H9 (cell line): Measurements from ENCODE around the gene NT5DC1. TPM values are rescaled to one million over a fixed set of nuclear protein-coding genes. Genes with fewer than 3 reads are reported as not detected.

Experiments used
- DNase-seq: peaks from one replicate; pipeline ENCODE4 v3.0.0-alpha.2; 2017
- H2AFZ ChIP-seq: one replicate; pipeline ENCODE4 v1.6.1; 2013; ENCODE audit warnings: mild to moderate bottlenecking, low read length, control low read depth, moderate library complexity
- H2AK5ac ChIP-seq: 2 replicates; pipeline ENCODE4 v1.6.1; 2013; ENCODE audit warnings: low read length, control low read depth, mixed read lengths; ENCODE audit not compliant: insufficient read length
- H2BK120ac ChIP-seq: one replicate; pipeline ENCODE4 v1.6.1; 2013; ENCODE audit warnings: low read depth, mild to moderate bottlenecking, low read length, control low read depth, inconsistent platforms; ENCODE audit not compliant: poor library complexity, severe bottlenecking
- H2BK12ac ChIP-seq: 2 replicates; pipeline ENCODE4 v1.6.1; 2013; ENCODE audit warnings: low read length, control low read depth, mixed read lengths, low read depth; ENCODE audit not compliant: insufficient read length
- H2BK15ac ChIP-seq: 2 replicates; pipeline ENCODE4 v1.6.1; 2013; ENCODE audit warnings: low read depth, low read length, control low read depth
- H2BK20ac ChIP-seq: one replicate; pipeline ENCODE4 v1.6.1; 2013; ENCODE audit warnings: low read depth, mild to moderate bottlenecking, low read length, control low read depth, inconsistent platforms; ENCODE audit not compliant: poor library complexity, severe bottlenecking
- H2BK5ac ChIP-seq: 2 replicates; pipeline ENCODE4 v1.6.1; 2013; ENCODE audit warnings: low read length, control low read depth, mixed read lengths; ENCODE audit not compliant: insufficient read length
- H3K14ac ChIP-seq: 2 replicates; pipeline ENCODE4 v1.6.1; 2013; ENCODE audit warnings: low read length, control low read depth; ENCODE audit not compliant: insufficient read depth
- H3K18ac ChIP-seq: 2 replicates; pipeline ENCODE4 v1.6.1; 2013; ENCODE audit warnings: low read depth, mild to moderate bottlenecking, mixed read lengths, low read length, control low read depth; ENCODE audit not compliant: insufficient read length
- H3K23ac ChIP-seq: 2 replicates; pipeline ENCODE4 v1.6.1; 2013; ENCODE audit warnings: low read length, control low read depth, mixed read lengths, low read depth; ENCODE audit not compliant: insufficient read length
- H3K23me2 ChIP-seq: 2 replicates; pipeline ENCODE4 v1.6.1; 2013; ENCODE audit warnings: low read depth, mild to moderate bottlenecking, mixed read lengths, low read length, control low read depth; ENCODE audit not compliant: insufficient read length, poor library complexity, severe bottlenecking
- H3K27ac ChIP-seq: 2 replicates; pipeline ENCODE4 v1.5.1; 2013; ENCODE audit warnings: low read length, control low read depth, mixed read lengths, low read depth; ENCODE audit not compliant: insufficient read length
- H3K27me3 ChIP-seq: 2 replicates; pipeline ENCODE4 v1.6.1; 2013; ENCODE audit warnings: low read length, control low read depth, inconsistent platforms; ENCODE audit not compliant: insufficient read depth
- H3K4ac ChIP-seq: 2 replicates; pipeline ENCODE4 v1.6.1; 2013; ENCODE audit warnings: low read depth, mild to moderate bottlenecking, control low read depth, inconsistent platforms, low read length, moderate library complexity
- H3K4me1 ChIP-seq: 2 replicates; pipeline ENCODE4 v1.6.1; 2013; ENCODE audit warnings: low read length, control low read depth, inconsistent platforms; ENCODE audit not compliant: insufficient read depth
- H3K4me2 ChIP-seq: 2 replicates; pipeline ENCODE4 v1.6.1; 2013; ENCODE audit warnings: low read length, control low read depth, mixed read lengths; ENCODE audit not compliant: insufficient read length, insufficient read depth
- H3K56ac ChIP-seq: 2 replicates; pipeline ENCODE4 v1.6.1; 2013; ENCODE audit warnings: low read depth, mild to moderate bottlenecking, mixed read lengths, low read length, control low read depth; ENCODE audit not compliant: insufficient read length
- H3K79me1 ChIP-seq: 2 replicates; pipeline ENCODE4 v1.6.1; 2013; ENCODE audit warnings: low read depth, mild to moderate bottlenecking, moderate library complexity, low read length, control low read depth, inconsistent platforms; ENCODE audit not compliant: insufficient read depth, poor library complexity, severe bottlenecking
- H3K79me2 ChIP-seq: 2 replicates; pipeline ENCODE4 v1.6.1; 2013; ENCODE audit warnings: low read length, control low read depth, inconsistent platforms; ENCODE audit not compliant: insufficient read depth
- H3K9ac ChIP-seq: 2 replicates; pipeline ENCODE4 v1.6.1; 2013; ENCODE audit warnings: low read length, control low read depth, mixed read lengths; ENCODE audit not compliant: insufficient read length; ENCODE audit errors: extremely low read depth
- H3K9me3 ChIP-seq: one replicate; pipeline ENCODE4 v1.6.1; 2013; ENCODE audit warnings: low read depth, low read length, inconsistent platforms; ENCODE audit not compliant: control insufficient read depth
- H3T11ph ChIP-seq: one replicate; pipeline ENCODE4 v1.6.1; 2013; ENCODE audit warnings: mild to moderate bottlenecking, low read length, control low read depth, inconsistent platforms
- H4K20me1 ChIP-seq: one replicate; pipeline ENCODE4 v1.6.1; 2013; ENCODE audit not compliant: control insufficient read depth, insufficient read length, insufficient read depth
- H4K5ac ChIP-seq: 2 replicates; pipeline ENCODE4 v1.6.1; 2013; ENCODE audit warnings: low read depth, mild to moderate bottlenecking, mixed read lengths, low read length, control low read depth; ENCODE audit not compliant: insufficient read length
- H4K8ac ChIP-seq: replicated peaks from 2 replicates; pipeline ENCODE4 v1.6.1; 2013; ENCODE audit warnings: low read length, control low read depth, mixed read lengths, low read depth; ENCODE audit not compliant: insufficient read length
- H4K91ac ChIP-seq: 2 replicates; pipeline ENCODE4 v1.6.1; 2013; ENCODE audit warnings: low read depth, mild to moderate bottlenecking, moderate library complexity, mixed read lengths, low read length, control low read depth; ENCODE audit not compliant: insufficient read length
- H3K27ac Mint-ChIP-seq, 3 experiments: 2 replicates in 2 of 3; 3 replicates in 1 of 3; pipeline ENCODE4 v1.8.0; 2020 to 2021; ENCODE audit warnings: mixed read lengths in 3 of 3, mild to moderate bottlenecking in 1 of 3, moderate library complexity in 1 of 3
- H3K27me3 Mint-ChIP-seq: 2 replicates; pipeline ENCODE4 v1.8.0; 2021; ENCODE audit warnings: low read depth, mild to moderate bottlenecking, moderate library complexity, mixed read lengths
- H3K36me3 Mint-ChIP-seq, 3 experiments: 2 replicates in 2 of 3; 3 replicates in 1 of 3; pipeline ENCODE4 v1.8.0; 2020 to 2021; ENCODE audit warnings: low read depth in 3 of 3, mixed read lengths in 3 of 3; ENCODE audit not compliant: insufficient read depth in 1 of 3
- H3K4me1 Mint-ChIP-seq, 2 experiments: 2 replicates each; pipeline ENCODE4 v1.8.0; 2020; ENCODE audit warnings: mixed read lengths in 2 of 2
- H3K4me3 Mint-ChIP-seq, 2 experiments: 2 replicates in 1 of 2; 3 replicates in 1 of 2; pipeline ENCODE4 v1.8.0; 2020 to 2021; ENCODE audit warnings: mild to moderate bottlenecking in 2 of 2, mixed read lengths in 2 of 2, moderate library complexity in 1 of 2
- H3K9me3 Mint-ChIP-seq, 2 experiments: 2 replicates in 1 of 2; 3 replicates in 1 of 2; pipeline ENCODE4 v1.8.0; 2020; ENCODE audit warnings: mild to moderate bottlenecking in 2 of 2, mixed read lengths in 2 of 2, moderate library complexity in 1 of 2
- CTCF ChIP-seq: fragments of 200-600 bp; sonication (generic); conservative IDR thresholded peaks from 3 replicates; pipeline ENCODE4 v1.8.0; 2021; ENCODE audit warnings: antibody characterized with exemption, mild to moderate bottlenecking
- WGBS: extraction: QIAGEN DNeasy Blood & Tissue Kit; methylation state at CpG from one replicate; pipeline ENCODE4 v1.1.7; 2013; ENCODE audit warnings: missing lambda C conversion rate, low lambda C conversion rate, mixed read lengths; ENCODE audit not compliant: insufficient read length; ENCODE audit errors: extremely low coverage; 5-methylcytosine and 5-hydroxymethylcytosine counted together
- total RNA-seq: library from RNA; stranded (reverse); gene quantifications from 2 replicates; pipeline ENCODE4 v1.2.1, GENCODE V29; 2021

Gene NT5DC1
- total RNA-seq, 1 experiment from 2014 or later = 64.9 TPM

- Histone ChIP-seq H4K5ac (no peak overlapping the region), H3K23ac (no peak overlapping the region), H2BK20ac (no peak overlapping the region), H4K8ac (no peak overlapping the region), H2BK5ac (no peak overlapping the region), H2BK15ac (no peak overlapping the region), H3K56ac (no peak overlapping the region), H2BK12ac (no peak overlapping the region), H3K18ac (no peak overlapping the region), H3K79me1 (no peaks in the 10 kb centered on the region), H3K23me2 (no peaks in the 10 kb centered on the region), H3K4me1 (peaks cover 10% of the 10 kb centered on the region), H2BK120ac (no peak overlapping the region), H2AK5ac (no peak overlapping the region), H3K9ac (no peak overlapping the region), H3K4ac (no peak overlapping the region), H3K14ac (no peak overlapping the region), H4K20me1 (no peaks in the 10 kb centered on the region), H3K27ac (no peak overlapping the region), H4K91ac (no peak overlapping the region), H3T11ph (no peak overlapping the region), H3K27me3 (no peaks in the 10 kb centered on the region), H3K9me3 (no peaks in the 10 kb centered on the region), H2AFZ (no peak overlapping the region), H3K4me2 (peak overlapping the region; percentile 93), H3K79me2 (peaks cover 4% of the 10 kb centered on the region; the same call in 1 of the 2 replicates)
- TF ChIP-seq CTCF = no peak
- H3K36me3 Mint-ChIP-seq = peaks cover under 1 to 21% (median 6%) of the 10 kb centered on the region in 3 experiments
- no peaks in the 10 kb centered on the region; the same call in 1 of the 2 replicates for H3K27me3 Mint-ChIP-seq
- WGBS = no CpG with 5 or more reads among the region's 2 CpGs
- H3K4me3 Mint-ChIP-seq = peak overlapping the region; percentile 87 to 93
- H3K27ac Mint-ChIP-seq = 0 out of 7 replicates have a peak overlapping the region, but pooled peaks of 1 of the 3 experiments have one; percentile 95
- peaks cover 61 to 64% of the 10 kb centered on the region in 2 experiments for H3K4me1 Mint-ChIP-seq
- peaks cover under 1 to 1% of the 10 kb centered on the region in 2 experiments for H3K9me3 Mint-ChIP-seq
- DNase-seq = no peak
These were observed 1.1 kb downstream of the NT5DC1 start for GRCh38 chr6:116101790-116102189.
